GM12878 (cell line): ENCODE measurements around the gene SHB. TPM values are rescaled to one million over a fixed set of nuclear protein-coding genes. Genes with fewer than 3 reads are reported as not detected.

ENCODE experiments used
- ATAC-seq: fragments of 200-7000 bp; cut with Tn5 transposase; 3 replicates; pipeline ENCODE4 v1.9.1; 2020; ENCODE audit warnings: mild to moderate bottlenecking, moderate library complexity
- BruUV-seq: library from RNA; stranded (reverse); fragments of 400-500 nt; replicated peaks from 2 replicates; lab custom pipeline; 2021; lab: Mats Ljungman, UMichigan
- CTCF ChIA-PET: fragments of 300-600 bp; sonication (Branson Sonifier 250); formaldehyde crosslinking; extraction: SDS; loops from one replicate; lab custom pipeline; 2021; ENCODE audit warnings: inconsistent platforms; lab: Yijun Ruan, JAX
- POLR2A ChIA-PET: fragments of 350-600 bp; formaldehyde crosslinking; extraction: SDS; loops from one replicate; lab custom pipeline; 2021; ENCODE audit warnings: inconsistent platforms; lab: Charles Lee
- RAD21 ChIA-PET: fragments of 300-600 bp; sonication (Branson Sonifier 250); formaldehyde crosslinking; loops from one replicate; lab custom pipeline; 2023; ENCODE audit warnings: antibody characterized with exemption; ENCODE audit not compliant: unreplicated experiment; lab: Charles Lee
- SMC1A ChIA-PET: fragments of 300-600 bp; sonication (Branson Sonifier 250); formaldehyde crosslinking; loops from one replicate; lab custom pipeline; 2023; ENCODE audit not compliant: unreplicated experiment, uncharacterized antibody; lab: Charles Lee
- DNase-seq: peaks from one replicate; pipeline ENCODE4 v3.0.0-alpha.2; 2011; ENCODE audit warnings: low read depth, low spot score
- FAIRE-seq: peaks from 3 replicates; lab custom pipeline; 2011; peaks lifted over from hg19 to GRCh38; lab: Jason Lieb, UNC
- H2AFZ ChIP-seq: 2 replicates; pipeline ENCODE4 v1.6.0; 2011; ENCODE audit warnings: low read depth, low read length, control low read depth; ENCODE audit not compliant: control insufficient read depth
- H3K27ac ChIP-seq: 2 replicates; pipeline ENCODE4 v1.5.1; 2011; ENCODE audit warnings: control low read depth; ENCODE audit not compliant: control insufficient read depth, insufficient read depth
- H3K27me3 ChIP-seq, 2 experiments: replicated peaks in 1 of 2; 2 replicates each; pipeline versions ENCODE4 v1.6.0 to v1.6.1; 2011; ENCODE audit warnings: low read length in 1 of 2; ENCODE audit not compliant: control insufficient read depth in 2 of 2, insufficient read depth in 2 of 2
- H3K36me3 ChIP-seq, 2 experiments: 2 replicates each; pipeline ENCODE4 v1.5.1; 2011; ENCODE audit warnings: low read length in 1 of 2; ENCODE audit not compliant: control insufficient read depth in 2 of 2, insufficient read depth in 2 of 2
- H3K4me1 ChIP-seq: 2 replicates; pipeline ENCODE4 v1.6.1; 2011; ENCODE audit warnings: mild to moderate bottlenecking, low read length, moderate library complexity, mixed read lengths; ENCODE audit not compliant: control insufficient read depth, insufficient read depth
- H3K4me2 ChIP-seq: 2 replicates; pipeline ENCODE4 v1.6.0; 2011; ENCODE audit warnings: control low read depth; ENCODE audit not compliant: control insufficient read depth, insufficient read depth
- H3K4me3 ChIP-seq: fragments of 200-600 bp; sonication (generic); 2 replicates; pipeline ENCODE4 v1.5.1; 2016
- H3K79me2 ChIP-seq: 2 replicates; pipeline ENCODE4 v1.6.0; 2011; ENCODE audit warnings: low read length; ENCODE audit not compliant: control insufficient read depth, insufficient read depth
- H3K9ac ChIP-seq: 2 replicates; pipeline ENCODE4 v1.8.0; 2011; ENCODE audit warnings: low read length, control low read depth, mixed read lengths; ENCODE audit not compliant: control insufficient read depth, insufficient read depth
- H3K9me3 ChIP-seq: replicated peaks from 3 replicates; pipeline ENCODE4 v1.5.1; 2011; ENCODE audit warnings: mild to moderate bottlenecking, low read length; ENCODE audit not compliant: control insufficient read depth, insufficient read depth
- H4K20me1 ChIP-seq: 2 replicates; pipeline ENCODE4 v1.6.0; 2011; ENCODE audit not compliant: control insufficient read depth, insufficient read depth
- ETV6 ChIP-seq, 2 experiments: fragments of 450-650 bp in 1 of 2; IDR thresholded peaks in 1 of 2; conservative IDR thresholded peaks in 1 of 2; 2 replicates each; pipeline ENCODE4 v1.6.1; 2014; ENCODE audit warnings: antibody characterized with exemption in 1 of 2, borderline replicate concordance in 1 of 2, low read depth in 1 of 2, mild to moderate bottlenecking in 1 of 2, moderate library complexity in 1 of 2
- HCFC1 ChIP-seq: fragments of 150-350 bp; IDR thresholded peaks from 2 replicates; pipeline ENCODE4 v1.6.1; 2014; ENCODE audit warnings: low read length
- HDGF ChIP-seq: fragments of 450-650 bp; IDR thresholded peaks from 2 replicates; pipeline ENCODE4 v1.6.1; 2016; ENCODE audit warnings: antibody characterized with exemption
- MTA2 ChIP-seq: fragments of 450-650 bp; IDR thresholded peaks from 2 replicates; pipeline ENCODE4 v1.6.1; 2016; ENCODE audit warnings: low read depth, mild to moderate bottlenecking, moderate library complexity
- PAX5 ChIP-seq: IDR thresholded peaks from 2 replicates; pipeline ENCODE4 v1.6.1; 2011; ENCODE audit warnings: low read depth, low read length, borderline replicate concordance
- POLR2AphosphoS2 ChIP-seq: IDR thresholded peaks from 2 replicates; pipeline ENCODE4 v1.6.1; 2011; ENCODE audit warnings: low read depth, mild to moderate bottlenecking, low read length, improper control_type of control experiment, moderate library complexity
- SIX5 ChIP-seq: IDR thresholded peaks from 2 replicates; pipeline ENCODE4 v1.6.1; 2011; ENCODE audit warnings: mild to moderate bottlenecking, low read depth, low read length, moderate library complexity; ENCODE audit not compliant: severe bottlenecking
- SREBF2 ChIP-seq: IDR thresholded peaks from 2 replicates; pipeline ENCODE4 v1.6.1; 2012; ENCODE audit warnings: mild to moderate bottlenecking, low read length
- TCF7 ChIP-seq: IDR thresholded peaks from 2 replicates; pipeline ENCODE4 v1.6.1; 2014; ENCODE audit warnings: antibody characterized with exemption, borderline replicate concordance
- WRNIP1 ChIP-seq: IDR thresholded peaks from 2 replicates; pipeline ENCODE4 v1.6.1; 2011; ENCODE audit warnings: low read depth, low read length, improper control_type of control experiment, borderline replicate concordance
- YY1 ChIP-seq: IDR thresholded peaks from 2 replicates; pipeline ENCODE4 v1.6.1; 2011; ENCODE audit warnings: low read depth, mild to moderate bottlenecking, low read length
- WGBS: methylation state at CpG from one replicate; pipeline ENCODE4 v1.1.6; 2016; ENCODE audit warnings: low lambda C conversion rate; ENCODE audit not compliant: insufficient replicate concordance, insufficient coverage; ENCODE audit errors: missing lambda C conversion rate; 5-methylcytosine and 5-hydroxymethylcytosine counted together
- in situ Hi-C: fragments of 300-500 bp; cut with MboI; formaldehyde crosslinking; loops from 9 replicates; pipeline ENCODE4 v1.14.3; 2018; ENCODE audit warnings: mixed read lengths
- intact Hi-C: fragments of 100-400 bp; cut with micrococcal nuclease; formaldehyde crosslinking; loops from one replicate; pipeline ENCODE4 v1.14.2; 2022; ENCODE audit not compliant: unreplicated experiment
- polyA plus RNA-seq, 11 experiments: library from polyadenylated mRNA; depleted of rRNA in 4 of 11; unstranded in 6 of 11; stranded (reverse) in 5 of 11; fragments of >200 nt; fragmentation: Nextera tagmentation in 4 of 11; fragmentation: Illumina TruSeq in 1 of 11; extraction: Ambion mirVana in 4 of 11; extraction: Trizol in 1 of 11; gene quantifications; 1 replicate in 1 of 11; 2 replicates in 10 of 11; pipeline versions ENCODE4 v1.2.1 to v1.2.3, GENCODE V29; 2011 to 2016; ENCODE audit warnings: inconsistent platforms in 2 of 11, missing spikeins in 2 of 11, low read depth in 1 of 11
- total RNA-seq, 4 experiments: library from RNA; depleted of rRNA in 3 of 4; stranded (reverse); fragments of >200 nt in 3 of 4; fragmentation: Illumina TruSeq in 1 of 4; extraction: Trizol in 1 of 4; gene quantifications; 2 replicates each; pipeline versions ENCODE4 v1.2.1 to v1.2.3, GENCODE V29; 2013 to 2021
- TF ChIP-seq, protein P1 (sequence below): IDR thresholded peaks from 2 replicates; pipeline ENCODE4 v1.6.1; 2012; ENCODE audit warnings: low read depth, low read length, improper control_type of control experiment
- TF ChIP-seq, protein P2 (sequence below): fragments of 450-650 bp; IDR thresholded peaks from 2 replicates; pipeline ENCODE4 v1.6.1; 2017; ENCODE audit warnings: antibody characterized with exemption, mild to moderate bottlenecking, moderate library complexity
- TF ChIP-seq, protein P3 (sequence below): fragments of 450-650 bp; IDR thresholded peaks from 2 replicates; pipeline ENCODE4 v1.6.1; 2018; ENCODE audit warnings: mild to moderate bottlenecking, low read depth, moderate library complexity; ENCODE audit not compliant: partially characterized antibody
- TF ChIP-seq, protein P4 (sequence below): fragments of 450-650 bp; conservative IDR thresholded peaks from 2 replicates; pipeline ENCODE4 v1.6.1; 2017; ENCODE audit warnings: mild to moderate bottlenecking, moderate library complexity

Gene SHB
- total and polyA plus RNA-seq, 10 of the 15 experiments (the other 5 are each of a cell fraction or from before 2014, with no cell fraction given): 0.29 to 6.2 (median 1.3) TPM

DNA sequence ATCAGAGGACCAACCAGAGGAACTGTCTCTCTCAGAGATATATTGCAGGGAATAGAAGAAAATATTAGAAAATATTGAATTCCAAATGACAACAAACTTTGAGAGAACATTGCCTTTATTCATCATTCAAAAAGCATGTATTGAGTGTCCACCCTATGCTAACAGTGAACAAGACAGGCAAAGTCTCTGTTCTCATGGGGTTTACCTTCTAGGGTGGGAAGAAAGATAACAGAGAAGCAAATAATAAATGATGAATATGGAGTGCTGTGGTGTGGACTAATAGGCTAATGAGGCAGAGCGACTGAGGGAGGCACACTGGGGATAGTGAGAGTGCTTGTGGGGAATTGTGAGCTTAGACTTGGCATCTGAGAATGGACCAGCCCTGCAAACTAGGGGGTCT, 43.4 kb upstream of the SHB start:
- Histone ChIP-seq H3K4me3 (no peak overlapping the region), H3K4me1 (peaks cover 6% of the 10 kb centered on the region), H4K20me1 (no peaks in the 10 kb centered on the region; the same call in 1 of the 2 replicates), H3K27ac (no peak overlapping the region), H3K9me3 (no peaks in the 10 kb centered on the region; the same call in 2 of the 3 replicates), H3K27me3 (no peaks in the 10 kb centered on the region), H3K4me2 (no peak overlapping the region), H3K9ac (no peak overlapping the region), H3K36me3 (no peaks in the 10 kb centered on the region), H2AFZ (no peak overlapping the region), H3K79me2 (no peaks in the 10 kb centered on the region)
- SMC1A ChIA-PET: interaction anchor here (0.7 to 17.1 kb wide), 7 partner anchors 9 to 53 kb away, joined by 3 to 359 read pairs (median 9); no protein-coding TSS in a partner anchor
- BruUV-seq: no TSS peak
- RAD21 ChIA-PET: interaction anchor here (1.0 to 2.8 kb wide), 5 partner anchors 12 to 115 kb away, joined by 3 to 11 read pairs (median 5); no protein-coding TSS in a partner anchor
- 33% methylated on average over 1 of the region's 1 CpG for WGBS
- in situ Hi-C loops: no loop called here
- ATAC-seq (no peak), FAIRE-seq (no peak), DNase-seq (no peak)
- intact Hi-C loops: no loop called here
- POLR2A ChIA-PET: interaction anchor here (0.9 to 1.1 kb wide), 3 partner anchors 18 to 26 kb away, joined by 3 read pairs; no protein-coding TSS in a partner anchor
- CTCF ChIA-PET: interaction anchor here (1.2 to 10.1 kb wide), 2 partner anchors 13 to 22 kb away, joined by 3 to 148 read pairs; no protein-coding TSS in a partner anchor
- TF ChIP-seq MTA2: no peak
- no peak for TF ChIP-seq SIX5
- no peak for TF ChIP-seq WRNIP1
- TF ChIP-seq TCF7: no peak
- no peak for TF ChIP-seq SREBF2
- TF ChIP-seq, protein P1, sequence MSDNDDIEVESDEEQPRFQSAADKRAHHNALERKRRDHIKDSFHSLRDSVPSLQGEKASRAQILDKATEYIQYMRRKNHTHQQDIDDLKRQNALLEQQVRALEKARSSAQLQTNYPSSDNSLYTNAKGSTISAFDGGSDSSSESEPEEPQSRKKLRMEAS: no peak
- TF ChIP-seq, protein P2, sequence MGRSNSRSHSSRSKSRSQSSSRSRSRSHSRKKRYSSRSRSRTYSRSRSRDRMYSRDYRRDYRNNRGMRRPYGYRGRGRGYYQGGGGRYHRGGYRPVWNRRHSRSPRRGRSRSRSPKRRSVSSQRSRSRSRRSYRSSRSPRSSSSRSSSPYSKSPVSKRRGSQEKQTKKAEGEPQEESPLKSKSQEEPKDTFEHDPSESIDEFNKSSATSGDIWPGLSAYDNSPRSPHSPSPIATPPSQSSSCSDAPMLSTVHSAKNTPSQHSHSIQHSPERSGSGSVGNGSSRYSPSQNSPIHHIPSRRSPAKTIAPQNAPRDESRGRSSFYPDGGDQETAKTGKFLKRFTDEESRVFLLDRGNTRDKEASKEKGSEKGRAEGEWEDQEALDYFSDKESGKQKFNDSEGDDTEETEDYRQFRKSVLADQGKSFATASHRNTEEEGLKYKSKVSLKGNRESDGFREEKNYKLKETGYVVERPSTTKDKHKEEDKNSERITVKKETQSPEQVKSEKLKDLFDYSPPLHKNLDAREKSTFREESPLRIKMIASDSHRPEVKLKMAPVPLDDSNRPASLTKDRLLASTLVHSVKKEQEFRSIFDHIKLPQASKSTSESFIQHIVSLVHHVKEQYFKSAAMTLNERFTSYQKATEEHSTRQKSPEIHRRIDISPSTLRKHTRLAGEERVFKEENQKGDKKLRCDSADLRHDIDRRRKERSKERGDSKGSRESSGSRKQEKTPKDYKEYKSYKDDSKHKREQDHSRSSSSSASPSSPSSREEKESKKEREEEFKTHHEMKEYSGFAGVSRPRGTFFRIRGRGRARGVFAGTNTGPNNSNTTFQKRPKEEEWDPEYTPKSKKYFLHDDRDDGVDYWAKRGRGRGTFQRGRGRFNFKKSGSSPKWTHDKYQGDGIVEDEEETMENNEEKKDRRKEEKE: no peak
- TF ChIP-seq, protein P3, sequence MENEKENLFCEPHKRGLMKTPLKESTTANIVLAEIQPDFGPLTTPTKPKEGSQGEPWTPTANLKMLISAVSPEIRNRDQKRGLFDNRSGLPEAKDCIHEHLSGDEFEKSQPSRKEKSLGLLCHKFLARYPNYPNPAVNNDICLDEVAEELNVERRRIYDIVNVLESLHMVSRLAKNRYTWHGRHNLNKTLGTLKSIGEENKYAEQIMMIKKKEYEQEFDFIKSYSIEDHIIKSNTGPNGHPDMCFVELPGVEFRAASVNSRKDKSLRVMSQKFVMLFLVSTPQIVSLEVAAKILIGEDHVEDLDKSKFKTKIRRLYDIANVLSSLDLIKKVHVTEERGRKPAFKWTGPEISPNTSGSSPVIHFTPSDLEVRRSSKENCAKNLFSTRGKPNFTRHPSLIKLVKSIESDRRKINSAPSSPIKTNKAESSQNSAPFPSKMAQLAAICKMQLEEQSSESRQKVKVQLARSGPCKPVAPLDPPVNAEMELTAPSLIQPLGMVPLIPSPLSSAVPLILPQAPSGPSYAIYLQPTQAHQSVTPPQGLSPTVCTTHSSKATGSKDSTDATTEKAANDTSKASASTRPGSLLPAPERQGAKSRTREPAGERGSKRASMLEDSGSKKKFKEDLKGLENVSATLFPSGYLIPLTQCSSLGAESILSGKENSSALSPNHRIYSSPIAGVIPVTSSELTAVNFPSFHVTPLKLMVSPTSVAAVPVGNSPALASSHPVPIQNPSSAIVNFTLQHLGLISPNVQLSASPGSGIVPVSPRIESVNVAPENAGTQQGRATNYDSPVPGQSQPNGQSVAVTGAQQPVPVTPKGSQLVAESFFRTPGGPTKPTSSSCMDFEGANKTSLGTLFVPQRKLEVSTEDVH: no peak
- TF ChIP-seq, protein P4, sequence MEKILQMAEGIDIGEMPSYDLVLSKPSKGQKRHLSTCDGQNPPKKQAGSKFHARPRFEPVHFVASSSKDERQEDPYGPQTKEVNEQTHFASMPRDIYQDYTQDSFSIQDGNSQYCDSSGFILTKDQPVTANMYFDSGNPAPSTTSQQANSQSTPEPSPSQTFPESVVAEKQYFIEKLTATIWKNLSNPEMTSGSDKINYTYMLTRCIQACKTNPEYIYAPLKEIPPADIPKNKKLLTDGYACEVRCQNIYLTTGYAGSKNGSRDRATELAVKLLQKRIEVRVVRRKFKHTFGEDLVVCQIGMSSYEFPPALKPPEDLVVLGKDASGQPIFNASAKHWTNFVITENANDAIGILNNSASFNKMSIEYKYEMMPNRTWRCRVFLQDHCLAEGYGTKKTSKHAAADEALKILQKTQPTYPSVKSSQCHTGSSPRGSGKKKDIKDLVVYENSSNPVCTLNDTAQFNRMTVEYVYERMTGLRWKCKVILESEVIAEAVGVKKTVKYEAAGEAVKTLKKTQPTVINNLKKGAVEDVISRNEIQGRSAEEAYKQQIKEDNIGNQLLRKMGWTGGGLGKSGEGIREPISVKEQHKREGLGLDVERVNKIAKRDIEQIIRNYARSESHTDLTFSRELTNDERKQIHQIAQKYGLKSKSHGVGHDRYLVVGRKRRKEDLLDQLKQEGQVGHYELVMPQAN: no peak
- no peak for TF ChIP-seq HCFC1
- TF ChIP-seq HDGF: no peak
- TF ChIP-seq PAX5: no peak
- no peak for TF ChIP-seq ETV6 (conservative IDR thresholded peaks at IDR 0.05 in 1 of 2, IDR thresholded peaks at IDR 0.05 in 1 of 2; ENCODE audit: borderline replicate concordance in 1 of 2, low read depth in 1 of 2)
- no peak for TF ChIP-seq YY1
- TF ChIP-seq POLR2AphosphoS2: no peak
